Stimulated activated effector memory CD8-positive, alpha-beta T cell treated with anti-CD3 and anti-CD28 coated beads, Interleukin-12 subunit alpha, Interleukin-12 subunit beta, amount 100 ng/mL, for 72 hours (primary cell): ENCODE results near the gene KIT.

Experiments
- ATAC-seq: fragments of 150-1000 bp; cut with Tn5 transposase; 2 replicates; pipeline ENCODE4 v1.10.0; 2021
- DNase-seq, 2 donors: peaks; one replicate each; pipeline ENCODE4 v3.0.0; 2021 to 2022; ENCODE audit warnings: low spot score in 2 of 2
- H3K27ac Mint-ChIP-seq: one replicate; pipeline ENCODE4 v1.8.0; 2022; ENCODE audit warnings: mild to moderate bottlenecking, mixed read lengths
- H3K36me3 Mint-ChIP-seq: one replicate; pipeline ENCODE4 v1.8.0; 2022; ENCODE audit warnings: mild to moderate bottlenecking, mixed read lengths
- H3K4me1 Mint-ChIP-seq: one replicate; pipeline ENCODE4 v1.8.0; 2022; ENCODE audit warnings: mixed read lengths
- H3K4me3 Mint-ChIP-seq: one replicate; pipeline ENCODE4 v1.8.0; 2022; ENCODE audit warnings: mild to moderate bottlenecking, mixed read lengths
- H3K9me3 Mint-ChIP-seq: one replicate; pipeline ENCODE4 v1.8.0; 2022; ENCODE audit warnings: mixed read lengths

KIT gene

DNA sequence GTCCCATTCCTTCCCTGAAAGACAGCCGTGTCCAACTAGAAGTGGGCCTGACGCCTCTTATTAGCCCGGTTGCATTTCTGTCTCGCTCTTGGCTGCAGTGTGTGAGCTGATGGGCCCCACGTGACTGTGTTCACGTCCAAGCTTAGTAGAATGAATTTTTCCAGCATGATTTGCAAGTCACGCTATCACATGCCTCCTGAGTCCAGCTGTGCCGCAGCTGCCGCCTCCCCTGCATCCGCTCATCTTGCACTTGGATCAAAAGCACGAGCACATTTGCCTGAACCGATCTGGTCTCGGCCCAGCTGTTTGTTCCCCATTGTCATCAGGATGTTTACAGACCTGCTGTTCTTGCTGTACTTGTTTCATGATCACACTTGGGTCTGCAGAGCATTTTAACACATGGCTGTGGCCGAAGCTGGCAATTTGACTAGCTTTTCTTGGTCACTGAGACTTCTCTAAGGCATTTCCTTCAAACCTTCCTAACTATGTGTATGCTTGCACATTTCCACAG, 126.5 kb downstream of the KIT start:
- no peak overlapping the region for H3K4me3 Mint-ChIP-seq
- H3K36me3 Mint-ChIP-seq, result no peaks in the 10 kb centered on the region
- no peak for ATAC-seq
- H3K4me1 Mint-ChIP-seq, result no peaks in the 10 kb centered on the region
- no peak overlapping the region for H3K27ac Mint-ChIP-seq
- no peaks in the 10 kb centered on the region for H3K9me3 Mint-ChIP-seq
- DNase-seq, result no peak
